Measurements from ENCODE around the gene LY6G5C.

Gene LY6G5C, protein sequence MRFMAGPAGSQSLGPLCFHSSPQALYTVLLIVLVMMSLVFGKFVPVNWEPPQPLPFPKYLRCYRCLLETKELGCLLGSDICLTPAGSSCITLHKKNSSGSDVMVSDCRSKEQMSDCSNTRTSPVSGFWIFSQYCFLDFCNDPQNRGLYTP

GRCh38 chr6:31680226-31681134, at the start of gene LY6G5C:
TSS of gene LY6G5C (minus strand) at chr6:31681067. CDS start at chr6:31680373, 694 bp downstream.
- peak; percentile 83 for DNase-seq

GRCh38 chr6:31729979-31730630, 49.2 kb upstream of the LY6G5C start:
- DNase-seq = peak; percentile 89

DNA sequence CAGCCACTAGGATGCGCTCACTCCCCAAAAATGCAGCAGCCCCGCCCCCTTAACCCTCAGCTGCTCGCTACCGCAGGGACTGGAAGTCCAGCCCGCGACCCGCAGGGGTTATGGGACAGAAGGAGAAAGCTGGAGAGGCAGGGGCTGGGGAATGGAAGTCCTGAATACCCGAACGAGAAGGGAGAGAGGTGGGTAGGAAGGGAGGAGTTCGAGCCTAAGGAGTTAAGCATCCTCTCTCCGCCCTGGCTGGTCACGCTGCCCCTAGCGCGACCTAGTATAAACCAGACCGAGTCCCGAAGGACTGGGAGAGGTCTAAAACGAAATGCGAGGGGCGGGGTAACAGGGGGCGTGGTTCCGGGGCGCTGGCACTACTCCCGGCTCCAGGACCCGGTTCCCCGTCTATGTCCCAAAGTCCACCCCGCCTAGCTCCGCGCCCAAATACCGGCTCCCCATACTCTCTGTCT, 48.7 kb upstream of the LY6G5C start:
- peak; percentile 91 for DNase-seq

DNA sequence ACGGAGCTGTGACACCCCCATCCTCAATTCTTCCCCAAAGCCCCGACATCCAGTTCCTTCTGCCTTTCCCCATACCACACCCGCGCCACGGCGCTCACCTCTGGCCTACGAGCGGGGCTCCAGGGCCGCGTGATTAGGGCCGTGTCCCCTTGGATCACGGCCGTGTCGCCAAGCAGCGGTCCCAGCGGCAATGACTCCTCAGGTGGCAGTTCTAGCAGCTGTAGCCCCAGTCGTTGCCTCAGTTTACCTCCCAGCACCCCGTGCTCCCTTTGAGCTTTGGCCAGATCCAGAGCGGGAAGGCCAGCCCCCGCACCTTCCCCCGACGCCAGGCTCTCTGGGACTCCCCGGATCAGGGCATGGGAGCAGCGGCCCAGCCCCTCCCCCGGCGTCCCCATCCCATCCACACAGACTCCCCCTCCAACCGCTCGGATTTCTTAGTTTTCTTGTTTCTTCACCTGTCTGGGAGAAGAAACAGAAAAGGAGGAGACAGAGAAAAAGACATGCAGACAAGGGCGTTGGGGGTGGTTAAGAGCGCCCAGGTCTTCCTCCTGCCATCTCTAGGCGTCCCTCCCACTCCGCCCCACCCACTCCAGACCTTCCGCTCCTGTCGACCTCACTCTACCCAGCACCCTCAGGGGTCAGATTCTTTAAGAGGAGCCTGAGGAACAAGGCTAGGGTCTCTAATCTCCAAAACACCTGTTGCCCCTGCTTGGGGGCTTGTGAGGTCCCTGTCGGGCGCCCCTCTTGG, 48.1 kb upstream of the LY6G5C start, which contains the start of gene DDAH2:
TSS of gene DDAH2 (minus strand) at position 533 of the 748 bp plus-strand sequence. CDS start at position 395, 138 bp downstream.
- DNase-seq = no peak

- DNase-seq = no peak
Measured at GRCh38 chr6:31727717-31728671, 47.1 kb upstream of the LY6G5C start.

- DNase-seq = no peak
Measured at GRCh38 chr6:31727034-31727716, 46.3 kb upstream of the LY6G5C start.

- DNase-seq = no peak
Measured at GRCh38 chr6:31725502-31726350, 44.9 kb upstream of the LY6G5C start.

DNA sequence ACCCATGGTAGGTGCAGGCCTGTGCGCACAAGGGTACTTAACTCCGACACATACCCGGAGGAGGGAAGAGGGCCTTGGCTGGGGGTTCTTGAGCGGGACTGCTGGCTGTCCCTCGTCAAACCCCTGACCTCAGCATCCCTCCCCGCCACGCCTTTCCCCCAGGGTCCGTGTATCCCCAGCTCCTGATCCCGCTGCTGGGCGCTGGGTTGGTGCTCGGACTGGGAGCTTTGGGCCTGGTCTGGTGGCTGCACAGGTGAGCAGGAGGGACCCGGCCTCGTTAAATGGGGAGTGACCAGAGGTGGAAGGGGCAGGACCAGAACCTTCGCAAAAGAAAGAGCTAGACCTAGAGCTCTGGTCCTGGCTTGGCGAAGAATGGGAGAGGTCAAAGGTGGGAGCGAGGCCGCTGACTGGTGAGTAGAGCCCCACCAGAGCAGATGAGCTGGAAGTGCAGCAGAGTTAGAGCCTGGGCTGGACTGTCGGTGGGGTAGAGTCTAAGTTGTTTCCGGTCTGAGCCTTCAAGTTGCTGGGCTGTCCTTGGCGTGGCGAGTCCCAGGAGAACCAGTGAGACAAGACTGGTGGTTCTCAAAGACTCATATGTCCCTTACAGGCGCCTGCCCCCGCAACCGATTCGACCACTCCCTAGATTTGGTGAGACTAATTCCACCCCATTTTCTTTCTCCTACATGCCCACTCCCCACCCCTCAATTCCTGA, 43.3 kb upstream of the LY6G5C start:
- DNase-seq = no peak

GRCh38 chr6:31723245-31723979, 42.5 kb upstream of the LY6G5C start, which contains the start of gene MPIG6B:
TSS of gene MPIG6B (plus strand) at chr6:31723373. CDS start at chr6:31723384, 11 bp downstream.
- no peak for DNase-seq

- no peak for DNase-seq
Measured at GRCh38 chr6:31722173-31722572, 41.3 kb upstream of the LY6G5C start.

DNA sequence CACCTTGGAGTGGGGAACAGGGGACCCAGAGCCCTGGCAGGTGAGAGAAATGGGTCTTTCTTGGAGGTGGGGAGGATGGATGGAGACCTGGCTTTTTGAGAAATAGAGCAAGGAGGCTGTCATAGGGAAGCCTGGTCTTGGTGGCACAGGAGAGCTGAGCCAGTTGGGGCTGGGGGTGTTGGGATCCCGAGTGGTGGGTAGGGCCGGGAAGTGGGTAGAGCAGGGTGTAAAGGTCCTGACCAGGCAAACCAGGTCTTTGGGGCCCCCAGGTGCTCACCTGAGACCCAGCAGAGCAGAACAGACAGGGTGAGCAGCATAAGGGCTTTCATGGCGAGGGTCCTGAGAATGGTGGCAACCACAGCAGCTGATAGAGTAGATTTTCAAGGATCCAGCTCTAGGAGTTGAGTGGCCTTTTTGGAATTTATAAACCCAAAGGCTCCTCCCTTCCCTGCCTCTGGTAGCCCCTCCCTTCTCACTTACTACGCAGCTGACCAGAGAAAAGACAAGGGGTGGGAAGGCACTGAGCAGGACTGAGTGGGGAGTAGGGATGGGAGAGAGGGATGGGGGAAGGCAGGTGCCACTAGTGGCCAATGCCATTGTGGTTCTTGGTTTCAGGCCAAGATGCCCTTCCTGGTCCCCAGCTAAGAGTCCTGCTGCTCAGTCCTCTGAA, 40.6 kb upstream of the LY6G5C start, which contains the start of gene LY6G6C:
TSS of gene LY6G6C (minus strand) at position 396 of the 670 bp plus-strand sequence. CDS start at position 329, 67 bp downstream.
- DNase-seq = no peak

GRCh38 chr6:31720196-31720770, 39.4 kb upstream of the LY6G5C start:
- DNase-seq = no peak

- DNase-seq = no peak
Measured at GRCh38 chr6:31719001-31719400, 38.1 kb upstream of the LY6G5C start.

DNA sequence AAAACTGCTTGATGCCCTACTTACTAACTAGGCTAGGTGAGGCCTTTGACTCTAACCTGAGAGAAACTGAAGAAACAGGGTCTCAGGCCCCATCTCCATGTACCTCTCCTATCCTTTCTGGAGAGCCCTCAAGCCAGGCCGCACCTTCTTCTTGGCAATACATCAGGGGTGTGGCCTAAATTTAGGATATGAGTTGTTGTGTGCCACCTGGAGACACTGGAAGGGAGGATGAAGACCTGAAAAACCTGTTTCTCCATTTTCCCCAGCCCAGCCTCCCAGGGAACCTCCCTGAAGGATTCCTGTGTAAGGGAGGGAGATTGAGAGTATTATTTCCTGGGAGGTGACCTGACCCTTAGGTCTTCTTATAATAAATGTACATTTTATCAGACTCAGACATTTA, 37.4 kb upstream of the LY6G5C start:
- no peak for DNase-seq

GRCh38 chr6:31717499-31718222, 36.8 kb upstream of the LY6G5C start:
- no peak for DNase-seq

All from activated CD8-positive, alpha-beta memory T cell treated with anti-CD3 and anti-CD28 coated beads for 24 hours (primary cell).